T follicular helper cell (primary cell): ENCODE results near the gene UPK3B.
A peak's percentile ranks its signal among the peaks of the same experiment; 100 is the strongest.
"Not testable (repeated sequence)": the region's sequence is repeated elsewhere in the genome, so short reads cannot be mapped to it uniquely, and the experiment has no call there.

Source experiments
- DNase-seq: peaks from one replicate; pipeline ENCODE4 v3.0.0-alpha.2; 2020; ENCODE audit warnings: low read depth
- total RNA-seq, 2 experiments: gene quantifications; one replicate each; lab custom pipeline; 2026; lab: John Stamatoyannopoulos, UW

Gene UPK3B
- 0.13 to 0.78 reads per million in 2 experiments for total RNA-seq

GRCh38 chr7:76509931-76510877 lies at the start of gene UPK3B:
TSS of gene UPK3B (plus strand) at chr7:76510552. CDS start at chr7:76510653, 101 bp downstream.
- DNase-seq = no peak

GRCh38 chr7:76460767-76461166 lies 49.6 kb upstream of the UPK3B start:
- DNase-seq = not testable (repeated sequence)

GRCh38 chr7:76461464-76462101 lies 48.8 kb upstream of the UPK3B start, which contains the start of gene DTX2:
TSS of gene DTX2 (plus strand) at chr7:76461709. CDS start at chr7:76480510, 18,801 bp downstream.
- DNase-seq = peak; percentile 26

- not testable (repeated sequence) for DNase-seq
Measured at GRCh38 chr7:76462271-76462882, 48.0 kb upstream of the UPK3B start.

GRCh38 chr7:76464959-76465358 lies 45.4 kb upstream of the UPK3B start:
- not testable (repeated sequence) for DNase-seq

- DNase-seq = not testable (repeated sequence)
Measured at GRCh38 chr7:76465950-76466349, 44.4 kb upstream of the UPK3B start.

- DNase-seq = not testable (repeated sequence)
Measured at GRCh38 chr7:76467743-76468404, 42.5 kb upstream of the UPK3B start.

- not testable (repeated sequence) for DNase-seq
Measured at GRCh38 chr7:76471556-76472221, 38.7 kb upstream of the UPK3B start.

GRCh38 chr7:76473097-76473496 lies 37.3 kb upstream of the UPK3B start:
- not testable (repeated sequence) for DNase-seq

GRCh38 chr7:76476280-76476679 lies 34.1 kb upstream of the UPK3B start:
- not testable (repeated sequence) for DNase-seq

- DNase-seq = not testable (repeated sequence)
Measured at GRCh38 chr7:76476742-76477474, 33.4 kb upstream of the UPK3B start.

- not testable (repeated sequence) for DNase-seq
Measured at GRCh38 chr7:76479628-76480027, 30.7 kb upstream of the UPK3B start.

GRCh38 chr7:76480403-76481253 lies 29.7 kb upstream of the UPK3B start:
- DNase-seq = not testable (repeated sequence)

GRCh38 chr7:76482660-76483059 lies 27.7 kb upstream of the UPK3B start:
- DNase-seq = not testable (repeated sequence)

GRCh38 chr7:76483081-76483480 lies 27.3 kb upstream of the UPK3B start:
- not testable (repeated sequence) for DNase-seq

GRCh38 chr7:76484456-76484855 lies 25.9 kb upstream of the UPK3B start:
- DNase-seq = not testable (repeated sequence)

GRCh38 chr7:76485822-76486610 lies 24.3 kb upstream of the UPK3B start:
- not testable (repeated sequence) for DNase-seq

- DNase-seq = not testable (repeated sequence)
Measured at GRCh38 chr7:76486618-76487017, 23.7 kb upstream of the UPK3B start.
